ENCODE measurements around the gene TP53I11.

Gene TP53I11

GRCh38 chr11:44963136-44963535 is 12.5 kb upstream of the TP53I11 start:
- no peak overlapping the region for H3K4me2 ChIP-seq (ENCODE audit: low read depth, low read length, poor library complexity, severe bottlenecking)

GRCh38 chr11:44962464-44962863 is 11.8 kb upstream of the TP53I11 start:
- no peaks in the 10 kb centered on the region for H3K9me2 ChIP-seq (replicated peaks; ENCODE audit: insufficient read depth, low read length)
- H3K9ac ChIP-seq (ENCODE audit: low read length) = no peak overlapping the region
- no peaks in the 10 kb centered on the region for H3F3A ChIP-seq (ENCODE audit: insufficient read depth)
- H3K4me2 ChIP-seq (ENCODE audit: low read depth, low read length, poor library complexity, severe bottlenecking) = no peak overlapping the region
- no peaks in the 10 kb centered on the region for H3K79me2 ChIP-seq (ENCODE audit: insufficient read depth, low read length)
- no peaks in the 10 kb centered on the region for H3K27me3 ChIP-seq (ENCODE audit: low read length)
- H3K27ac ChIP-seq (ENCODE audit: low read depth, low read length) = no peak overlapping the region
- no peaks in the 10 kb centered on the region for H3K9me3 ChIP-seq (ENCODE audit: insufficient read depth, low read length)
- no peaks in the 10 kb centered on the region for H4K20me1 ChIP-seq (ENCODE audit: low read depth, low read length)
- no peak for TF ChIP-seq CTCF (IDR thresholded peaks at IDR 0.05; ENCODE audit: insufficient read depth, low read length, poor library complexity, severe bottlenecking)
- no peak for TF ChIP-seq EZH2phosphoT487 (conservative IDR thresholded peaks at IDR 0.05; ENCODE audit: low read length)
- H3K36me3 ChIP-seq (ENCODE audit: low read length) = no peaks in the 10 kb centered on the region
- no peak overlapping the region for H3K4me3 ChIP-seq (ENCODE audit: insufficient read depth, low read length, poor library complexity, severe bottlenecking)
- no peak overlapping the region for H2AFZ ChIP-seq (ENCODE audit: low read depth, low read length, severe bottlenecking)

More at GRCh38 chr11:44963136-44963535, 12.5 kb upstream of the TP53I11 start:
- Histone ChIP-seq H3K36me3 (ENCODE audit: low read length) (no peaks in the 10 kb centered on the region), H3K9ac (ENCODE audit: low read length) (no peak overlapping the region), H3K4me3 (ENCODE audit: insufficient read depth, low read length, poor library complexity, severe bottlenecking) (no peak overlapping the region), H3F3A (ENCODE audit: insufficient read depth) (no peaks in the 10 kb centered on the region), H2AFZ (ENCODE audit: low read depth, low read length, severe bottlenecking) (no peak overlapping the region), H3K27ac (ENCODE audit: low read depth, low read length) (no peak overlapping the region), H3K9me2 (replicated peaks; ENCODE audit: insufficient read depth, low read length) (no peaks in the 10 kb centered on the region), H3K79me2 (ENCODE audit: insufficient read depth, low read length) (no peaks in the 10 kb centered on the region), H4K20me1 (ENCODE audit: low read depth, low read length) (no peaks in the 10 kb centered on the region), H3K9me3 (ENCODE audit: insufficient read depth, low read length) (no peaks in the 10 kb centered on the region), H3K27me3 (ENCODE audit: low read length) (no peaks in the 10 kb centered on the region)
- no peak for TF ChIP-seq CTCF (IDR thresholded peaks at IDR 0.05; ENCODE audit: insufficient read depth, low read length, poor library complexity, severe bottlenecking)
- no peak for TF ChIP-seq EZH2phosphoT487 (conservative IDR thresholded peaks at IDR 0.05; ENCODE audit: low read length)

GRCh38 chr11:44960200-44960845 is 9.6 kb upstream of the TP53I11 start:
- no peak overlapping the region for H3K9ac ChIP-seq (ENCODE audit: low read length)
- H3K4me2 ChIP-seq (ENCODE audit: low read depth, low read length, poor library complexity, severe bottlenecking) = no peak overlapping the region
- H3F3A ChIP-seq (ENCODE audit: insufficient read depth) = no peaks in the 10 kb centered on the region
- H3K9me2 ChIP-seq (replicated peaks; ENCODE audit: insufficient read depth, low read length) = no peaks in the 10 kb centered on the region
- TF ChIP-seq CTCF (IDR thresholded peaks at IDR 0.05; ENCODE audit: insufficient read depth, low read length, poor library complexity, severe bottlenecking) (no peak), EZH2phosphoT487 (conservative IDR thresholded peaks at IDR 0.05; ENCODE audit: low read length) (no peak)
- no peak overlapping the region for H3K4me3 ChIP-seq (ENCODE audit: insufficient read depth, low read length, poor library complexity, severe bottlenecking)
- H3K27ac ChIP-seq (ENCODE audit: low read depth, low read length) = no peak overlapping the region
- no peak overlapping the region for H2AFZ ChIP-seq (ENCODE audit: low read depth, low read length, severe bottlenecking)
- no peaks in the 10 kb centered on the region for H3K9me3 ChIP-seq (ENCODE audit: insufficient read depth, low read length)
- H4K20me1 ChIP-seq (ENCODE audit: low read depth, low read length) = no peaks in the 10 kb centered on the region
- H3K79me2 ChIP-seq (ENCODE audit: insufficient read depth, low read length) = no peaks in the 10 kb centered on the region
- H3K27me3 ChIP-seq (ENCODE audit: low read length) = no peaks in the 10 kb centered on the region
- H3K36me3 ChIP-seq (ENCODE audit: low read length) = no peaks in the 10 kb centered on the region
